Fibroblast of mammary gland (primary cell): Measurements from ENCODE around the gene FTO.

Experiments
- DNase-seq: peaks from one replicate; pipeline ENCODE4 v3.0.0-alpha.2; 2010; ENCODE audit warnings: low read depth
- H3K4me3 ChIP-seq: 2 replicates; pipeline ENCODE4 v1.5.1; 2011; ENCODE audit warnings: low read depth, mild to moderate bottlenecking, low read length, moderate library complexity; ENCODE audit not compliant: control insufficient read depth
- TF ChIP-seq, protein P1 (sequence below): conservative IDR thresholded peaks from 2 replicates; pipeline ENCODE4 v1.5.1; 2011; ENCODE audit warnings: low read depth, low read length, inconsistent platforms; ENCODE audit not compliant: control insufficient read depth, insufficient read depth

The FTO gene

DNA sequence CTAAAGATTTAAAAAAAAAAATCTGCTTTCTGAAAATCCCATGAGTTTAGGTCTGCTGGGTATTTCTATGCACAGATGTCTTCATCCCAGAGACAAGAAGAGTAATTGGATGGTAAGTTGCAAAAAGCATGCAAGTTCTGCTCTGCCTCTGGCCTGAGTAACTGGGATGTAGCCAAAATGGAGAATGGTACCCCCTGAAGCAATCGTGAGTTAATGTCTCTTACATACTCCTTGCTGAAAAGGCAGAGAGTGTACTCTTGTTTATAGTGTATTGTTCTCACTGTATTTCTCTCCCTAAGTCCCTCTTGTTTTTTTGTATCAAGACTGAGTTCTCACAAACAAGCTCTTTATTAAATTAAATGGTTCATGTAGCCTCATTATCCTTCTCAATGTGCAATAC is 323.6 kb downstream of the FTO start:
- TF ChIP-seq, protein P1, sequence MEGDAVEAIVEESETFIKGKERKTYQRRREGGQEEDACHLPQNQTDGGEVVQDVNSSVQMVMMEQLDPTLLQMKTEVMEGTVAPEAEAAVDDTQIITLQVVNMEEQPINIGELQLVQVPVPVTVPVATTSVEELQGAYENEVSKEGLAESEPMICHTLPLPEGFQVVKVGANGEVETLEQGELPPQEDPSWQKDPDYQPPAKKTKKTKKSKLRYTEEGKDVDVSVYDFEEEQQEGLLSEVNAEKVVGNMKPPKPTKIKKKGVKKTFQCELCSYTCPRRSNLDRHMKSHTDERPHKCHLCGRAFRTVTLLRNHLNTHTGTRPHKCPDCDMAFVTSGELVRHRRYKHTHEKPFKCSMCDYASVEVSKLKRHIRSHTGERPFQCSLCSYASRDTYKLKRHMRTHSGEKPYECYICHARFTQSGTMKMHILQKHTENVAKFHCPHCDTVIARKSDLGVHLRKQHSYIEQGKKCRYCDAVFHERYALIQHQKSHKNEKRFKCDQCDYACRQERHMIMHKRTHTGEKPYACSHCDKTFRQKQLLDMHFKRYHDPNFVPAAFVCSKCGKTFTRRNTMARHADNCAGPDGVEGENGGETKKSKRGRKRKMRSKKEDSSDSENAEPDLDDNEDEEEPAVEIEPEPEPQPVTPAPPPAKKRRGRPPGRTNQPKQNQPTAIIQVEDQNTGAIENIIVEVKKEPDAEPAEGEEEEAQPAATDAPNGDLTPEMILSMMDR, result no peak
- no peak overlapping the region for H3K4me3 ChIP-seq

DNA sequence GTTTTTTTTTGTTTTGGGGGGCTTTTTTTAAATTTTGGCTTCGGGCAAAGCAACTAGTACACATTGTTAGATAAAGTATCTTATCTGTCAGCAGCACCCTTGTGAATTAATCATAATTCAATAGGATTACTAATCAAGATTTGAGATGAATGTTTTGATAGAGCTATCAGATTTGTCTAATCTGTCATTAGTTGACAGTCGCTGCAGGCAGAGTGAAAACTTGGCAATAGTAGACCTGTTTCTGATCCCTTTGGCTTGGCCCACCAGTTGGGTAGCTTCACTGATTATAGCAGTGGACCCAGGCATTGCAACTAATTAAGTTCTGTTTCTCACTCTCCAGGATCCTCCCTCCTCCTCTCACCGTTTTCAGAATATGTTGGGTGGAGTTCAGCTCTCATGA is 324.0 kb downstream of the FTO start:
- H3K4me3 ChIP-seq, result no peak overlapping the region
- no peak for DNase-seq
- TF ChIP-seq, protein P1, result no peak

More for the DNA sequence above, 323.6 kb downstream of the FTO start:
- DNase-seq, result peak; percentile 12

DNA sequence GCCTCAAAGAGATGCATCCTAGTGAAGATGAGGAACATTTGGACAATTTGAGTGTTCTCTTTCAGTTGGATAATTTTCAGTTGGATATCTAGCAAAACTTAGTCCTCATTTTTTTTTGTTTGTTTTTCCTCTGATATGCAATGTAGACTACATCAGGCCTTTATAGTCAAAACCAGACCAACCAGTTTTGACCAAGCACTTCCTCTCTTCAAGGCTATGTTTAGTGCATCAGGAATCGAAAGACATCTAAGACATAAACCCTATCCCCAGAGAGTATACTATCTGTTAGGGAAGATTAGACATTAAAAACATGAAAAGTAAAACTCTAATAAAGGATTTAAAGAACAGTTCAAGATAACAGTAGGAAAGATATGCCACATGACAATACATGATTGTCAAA is 326.5 kb downstream of the FTO start:
- TF ChIP-seq, protein P1, result no peak
- H3K4me3 ChIP-seq, result no peak overlapping the region
- DNase-seq, result no peak

DNA sequence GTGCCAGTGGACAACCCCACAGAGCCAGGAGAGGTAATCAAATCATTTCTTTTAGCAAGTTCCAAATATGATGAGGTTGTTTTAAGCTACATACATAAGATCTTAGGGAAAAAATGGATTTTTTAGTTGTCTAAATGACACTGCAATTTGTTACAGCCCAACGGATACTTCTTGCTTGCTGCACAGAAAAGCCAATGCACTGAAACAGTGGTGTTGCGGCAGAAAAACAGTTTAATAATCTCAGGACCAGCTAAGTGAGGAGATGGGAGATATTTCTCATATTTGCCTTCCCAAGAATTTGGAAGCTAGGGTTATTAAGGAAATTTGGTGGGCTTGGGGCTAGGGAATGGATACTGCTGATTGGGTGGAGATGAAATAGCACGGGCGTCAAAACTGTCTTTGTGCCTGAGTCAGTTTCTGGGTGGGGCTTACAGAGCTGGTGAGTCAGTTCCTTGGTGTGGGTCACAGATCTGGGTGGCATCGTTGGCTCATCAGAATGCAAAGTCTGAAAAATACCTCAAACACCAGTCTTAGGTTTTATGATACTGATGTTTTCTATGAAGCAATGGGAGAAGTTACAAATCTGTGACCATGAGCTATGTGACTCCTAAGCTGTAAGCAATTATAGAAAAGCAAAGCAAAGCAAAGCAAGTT is 327.3 kb downstream of the FTO start:
- DNase-seq, result peak; percentile 17
- no peak overlapping the region for H3K4me3 ChIP-seq
- TF ChIP-seq, protein P1, result no peak

DNA sequence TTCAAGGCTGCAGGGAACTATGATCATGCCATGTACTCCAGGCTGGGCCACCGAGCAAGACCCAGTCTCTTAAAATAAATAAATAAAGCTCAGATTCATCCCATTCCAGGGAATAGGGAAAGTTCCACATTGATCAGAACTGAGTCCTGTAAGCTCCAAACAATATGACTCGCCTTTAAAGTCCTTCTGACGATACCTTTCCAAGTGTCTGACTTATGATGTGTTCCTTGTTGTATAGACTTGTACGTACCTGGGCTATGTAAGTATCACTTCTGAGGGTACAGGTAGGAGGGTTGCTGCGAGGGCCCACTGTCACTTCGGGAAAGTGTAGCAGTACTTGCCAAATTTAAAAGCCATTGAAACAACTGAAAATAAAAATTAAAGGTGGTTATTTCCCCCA is 329.8 kb downstream of the FTO start:
- TF ChIP-seq, protein P1, result no peak
- H3K4me3 ChIP-seq, result no peak overlapping the region
- no peak for DNase-seq

DNA sequence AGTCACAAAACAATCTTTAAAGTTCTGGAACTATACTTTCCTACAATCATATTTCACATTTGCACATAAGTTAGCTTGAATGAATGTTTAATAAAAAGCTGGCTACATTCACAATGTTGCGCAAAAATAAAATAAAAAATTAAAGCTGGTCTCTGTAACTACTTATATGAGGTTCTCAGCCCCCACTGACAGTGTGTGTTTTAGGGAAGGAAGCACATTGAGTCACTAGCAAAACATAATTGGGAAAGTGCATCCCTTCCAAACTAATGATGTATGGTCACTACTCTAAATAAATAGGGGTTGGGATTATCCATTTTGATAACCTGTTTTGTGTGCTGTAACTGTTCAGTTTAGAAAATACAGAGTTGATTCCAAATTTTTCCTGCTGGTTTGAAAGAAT is 330.7 kb downstream of the FTO start:
- H3K4me3 ChIP-seq, result no peak overlapping the region
- DNase-seq, result peak; percentile 47
- TF ChIP-seq, protein P1, result no peak

DNA sequence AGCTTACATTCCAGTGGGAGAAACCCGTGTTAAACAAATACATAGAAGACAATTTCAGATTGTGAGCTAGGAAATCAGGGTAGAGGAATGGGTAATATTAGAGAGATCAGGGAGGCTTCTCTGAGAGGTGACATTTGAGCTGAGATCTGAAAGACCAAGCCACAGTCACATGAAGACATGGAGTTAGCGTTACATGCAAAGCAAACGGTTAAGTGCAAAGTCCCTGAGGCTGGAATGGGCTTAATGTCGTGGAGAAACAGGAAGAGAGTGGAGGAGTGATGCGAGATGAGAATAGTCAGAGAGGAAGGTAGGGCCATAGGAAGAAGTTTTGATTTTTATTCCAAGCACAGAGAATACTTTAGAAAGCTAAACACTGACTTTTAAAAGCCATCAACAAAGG is 336.5 kb downstream of the FTO start:
- DNase-seq, result no peak

More for the DNA sequence above, 336.5 kb downstream of the FTO start:
- H3K4me3 ChIP-seq, result no peak overlapping the region
- TF ChIP-seq, protein P1, result no peak
